DOHH2 (cell line): ENCODE data around the gene CACHD1.

Experiments
- H3F3A ChIP-seq: fragments of 200-600 bp; sonication (generic), shearing (Covaris generic); 2 replicates; pipeline ENCODE4 v1.6.0; 2016; ENCODE audit warnings: antibody characterized with exemption, mild to moderate bottlenecking; ENCODE audit not compliant: control insufficient read depth, insufficient read depth
- H3K27ac ChIP-seq: fragments of 200-600 bp; sonication (generic); 2 replicates; pipeline ENCODE4 v1.5.1; 2014; ENCODE audit warnings: low read depth, mild to moderate bottlenecking, low read length, moderate library complexity
- H3K27me3 ChIP-seq: fragments of 200-600 bp; sonication (generic); 2 replicates; pipeline ENCODE4 v1.6.1; 2014; ENCODE audit warnings: mild to moderate bottlenecking, low read length, mixed read lengths; ENCODE audit not compliant: control insufficient read depth
- H3K36me3 ChIP-seq: fragments of 200-600 bp; sonication (generic); 2 replicates; pipeline ENCODE4 v1.6.1; 2014; ENCODE audit warnings: mild to moderate bottlenecking, low read length, moderate library complexity, mixed read lengths; ENCODE audit not compliant: control insufficient read depth
- H3K4me1 ChIP-seq: fragments of 200-600 bp; sonication (generic); 2 replicates; pipeline ENCODE4 v1.6.1; 2014; ENCODE audit warnings: mild to moderate bottlenecking, low read length, mixed read lengths; ENCODE audit not compliant: control insufficient read depth
- H3K4me2 ChIP-seq: fragments of 200-600 bp; sonication (generic); 2 replicates; pipeline ENCODE4 v1.6.0; 2014; ENCODE audit warnings: mild to moderate bottlenecking, low read length, moderate library complexity
- H3K4me3 ChIP-seq: fragments of 200-600 bp; sonication (generic); 2 replicates; pipeline ENCODE4 v1.5.1; 2014; ENCODE audit warnings: mild to moderate bottlenecking, low read length, mixed read lengths
- H3K79me2 ChIP-seq: fragments of 200-600 bp; sonication (generic); 2 replicates; pipeline ENCODE4 v1.6.1; 2014; ENCODE audit warnings: mild to moderate bottlenecking, low read length, mixed read lengths; ENCODE audit not compliant: control insufficient read depth
- H3K9me2 ChIP-seq: fragments of 200-600 bp; sonication (generic); replicated peaks from 2 replicates; pipeline ENCODE4 v1.6.1; 2014; ENCODE audit warnings: mild to moderate bottlenecking, low read length, mixed read lengths; ENCODE audit not compliant: control insufficient read depth
- H3K9me3 ChIP-seq: fragments of 200-600 bp; sonication (generic); 2 replicates; pipeline ENCODE4 v1.6.1; 2014; ENCODE audit warnings: antibody characterized with exemption, low read length, mixed read lengths; ENCODE audit not compliant: control insufficient read depth, insufficient read depth
- H4K20me1 ChIP-seq: fragments of 200-600 bp; sonication (generic); 2 replicates; pipeline ENCODE4 v1.6.0; 2014; ENCODE audit warnings: low read depth, mild to moderate bottlenecking, antibody characterized with exemption, low read length, moderate library complexity; ENCODE audit not compliant: control insufficient read depth, insufficient read depth
- EZH2phosphoT487 ChIP-seq: fragments of 200-600 bp; sonication (generic); IDR thresholded peaks from 2 replicates; pipeline ENCODE4 v1.6.1; 2017; ENCODE audit warnings: borderline replicate concordance, mild to moderate bottlenecking, antibody characterized with exemption, low read length, moderate library complexity, mixed read lengths
- TF ChIP-seq, protein P1 (sequence below): fragments of 200-600 bp; sonication (generic); IDR thresholded peaks from one replicate; pipeline ENCODE4 v1.5.1; 2014; ENCODE audit warnings: antibody characterized with exemption, mild to moderate bottlenecking, low read depth, low read length; ENCODE audit not compliant: poor library complexity, severe bottlenecking

The CACHD1 gene

GRCh38 chr1:64502931-64503330 lies 33.0 kb downstream of the CACHD1 start:
- Histone ChIP-seq H3K27me3 (0 out of 2 replicates have a peak, but pooled peaks cover 2% of the 10 kb centered on the region), H3K36me3 (no peaks in the 10 kb centered on the region), H3K4me2 (no peak overlapping the region), H3F3A (no peaks in the 10 kb centered on the region), H3K27ac (no peak overlapping the region), H3K4me1 (no peaks in the 10 kb centered on the region), H3K9me2 (no peaks in the 10 kb centered on the region), H3K79me2 (no peaks in the 10 kb centered on the region), H4K20me1 (no peaks in the 10 kb centered on the region), H3K4me3 (no peak overlapping the region), H3K9me3 (no peaks in the 10 kb centered on the region)
- TF ChIP-seq, protein P1, sequence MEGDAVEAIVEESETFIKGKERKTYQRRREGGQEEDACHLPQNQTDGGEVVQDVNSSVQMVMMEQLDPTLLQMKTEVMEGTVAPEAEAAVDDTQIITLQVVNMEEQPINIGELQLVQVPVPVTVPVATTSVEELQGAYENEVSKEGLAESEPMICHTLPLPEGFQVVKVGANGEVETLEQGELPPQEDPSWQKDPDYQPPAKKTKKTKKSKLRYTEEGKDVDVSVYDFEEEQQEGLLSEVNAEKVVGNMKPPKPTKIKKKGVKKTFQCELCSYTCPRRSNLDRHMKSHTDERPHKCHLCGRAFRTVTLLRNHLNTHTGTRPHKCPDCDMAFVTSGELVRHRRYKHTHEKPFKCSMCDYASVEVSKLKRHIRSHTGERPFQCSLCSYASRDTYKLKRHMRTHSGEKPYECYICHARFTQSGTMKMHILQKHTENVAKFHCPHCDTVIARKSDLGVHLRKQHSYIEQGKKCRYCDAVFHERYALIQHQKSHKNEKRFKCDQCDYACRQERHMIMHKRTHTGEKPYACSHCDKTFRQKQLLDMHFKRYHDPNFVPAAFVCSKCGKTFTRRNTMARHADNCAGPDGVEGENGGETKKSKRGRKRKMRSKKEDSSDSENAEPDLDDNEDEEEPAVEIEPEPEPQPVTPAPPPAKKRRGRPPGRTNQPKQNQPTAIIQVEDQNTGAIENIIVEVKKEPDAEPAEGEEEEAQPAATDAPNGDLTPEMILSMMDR: no peak
- TF ChIP-seq EZH2phosphoT487: no peak

GRCh38 chr1:64505232-64505943 lies 35.5 kb downstream of the CACHD1 start:
- no peaks in the 10 kb centered on the region for H3K79me2 ChIP-seq
- no peak for TF ChIP-seq EZH2phosphoT487
- TF ChIP-seq, protein P1: no peak
- H3K9me3 ChIP-seq: no peaks in the 10 kb centered on the region
- no peak overlapping the region for H3K4me3 ChIP-seq
- no peaks in the 10 kb centered on the region for H3K9me2 ChIP-seq
- H3K27me3 ChIP-seq: peaks cover 2% of the 10 kb centered on the region; the same call in 1 of the 2 replicates
- no peaks in the 10 kb centered on the region for H4K20me1 ChIP-seq
- no peak overlapping the region for H3K27ac ChIP-seq
- no peaks in the 10 kb centered on the region for H3K36me3 ChIP-seq
- no peaks in the 10 kb centered on the region for H3F3A ChIP-seq
- H3K4me2 ChIP-seq: no peak overlapping the region
- H3K4me1 ChIP-seq: no peaks in the 10 kb centered on the region

- Histone ChIP-seq H3K9me2 (no peaks in the 10 kb centered on the region), H3K4me3 (no peak overlapping the region), H3K36me3 (no peaks in the 10 kb centered on the region), H3K9me3 (no peaks in the 10 kb centered on the region), H3K27ac (no peak overlapping the region), H4K20me1 (no peaks in the 10 kb centered on the region), H3K4me1 (peaks cover 6% of the 10 kb centered on the region), H3K27me3 (peaks cover 2% of the 10 kb centered on the region; the same call in 1 of the 2 replicates), H3F3A (no peaks in the 10 kb centered on the region), H3K4me2 (no peak overlapping the region), H3K79me2 (no peaks in the 10 kb centered on the region)
- TF ChIP-seq, protein P1: no peak
- no peak for TF ChIP-seq EZH2phosphoT487
Observed at GRCh38 chr1:64505944-64506655, 36.2 kb downstream of the CACHD1 start.
